GM19240 (cell line): ENCODE results near the gene TSC22D3.
A peak's percentile ranks its signal among the peaks of the same experiment; 100 is the strongest.
"Not testable (repeated sequence)": the region's sequence is repeated elsewhere in the genome, so short reads cannot be mapped to it uniquely, and the experiment has no call there.

Experiments used
- DNase-seq: peaks from one replicate; pipeline ENCODE4 v3.0.0; 2011; ENCODE audit warnings: low spot score; ENCODE audit not compliant: insufficient read length

Gene TSC22D3

GRCh38 chrX:107683124-107683895 lies 92.3 kb downstream of the TSC22D3 start:
- no peak for DNase-seq

GRCh38 chrX:107682256-107682655 lies 93.3 kb downstream of the TSC22D3 start:
- no peak for DNase-seq

GRCh38 chrX:107678957-107679740 lies 96.4 kb downstream of the TSC22D3 start:
- no peak for DNase-seq

- no peak for DNase-seq
Measured at GRCh38 chrX:107677909-107678308, 97.7 kb downstream of the TSC22D3 start.

GRCh38 chrX:107677501-107677901 lies 98.1 kb downstream of the TSC22D3 start:
- DNase-seq = no peak

- DNase-seq = no peak
Measured at GRCh38 chrX:107676559-107677378, 98.8 kb downstream of the TSC22D3 start.

GRCh38 chrX:107675823-107676555 lies 99.6 kb downstream of the TSC22D3 start:
- no peak for DNase-seq

GRCh38 chrX:107675365-107675654 lies 100.3 kb downstream of the TSC22D3 start:
- no peak for DNase-seq

- DNase-seq = no peak
Measured at GRCh38 chrX:107674480-107675364, 100.9 kb downstream of the TSC22D3 start.

GRCh38 chrX:107673933-107674479 lies 101.6 kb downstream of the TSC22D3 start:
- peak; percentile 23 for DNase-seq

- DNase-seq = no peak
Measured at GRCh38 chrX:107673431-107673830, 102.2 kb downstream of the TSC22D3 start.

GRCh38 chrX:107672955-107673378 lies 102.6 kb downstream of the TSC22D3 start:
- DNase-seq = no peak

GRCh38 chrX:107671256-107671655 lies 104.3 kb downstream of the TSC22D3 start:
- not testable (repeated sequence) for DNase-seq

- DNase-seq = no peak
Measured at GRCh38 chrX:107669885-107670628, 105.5 kb downstream of the TSC22D3 start.

GRCh38 chrX:107669261-107669660 lies 106.3 kb downstream of the TSC22D3 start:
- DNase-seq = no peak

GRCh38 chrX:107668710-107669109 lies 106.9 kb downstream of the TSC22D3 start:
- not testable (repeated sequence) for DNase-seq

GRCh38 chrX:107667426-107667825 lies 108.2 kb downstream of the TSC22D3 start:
- no peak for DNase-seq

GRCh38 chrX:107666931-107667330 lies 108.7 kb downstream of the TSC22D3 start:
- DNase-seq = no peak
